HEK293T (cell line): ENCODE results near the gene GORASP2.

Source experiments
- BHLHE40 ChIP-seq: fragments of 450-650 bp; IDR thresholded peaks from 2 replicates; pipeline ENCODE4 v1.6.1; 2016; ENCODE audit warnings: mild to moderate bottlenecking, moderate library complexity, borderline replicate concordance
- FOXA1 ChIP-seq: fragments of 450-650 bp; IDR thresholded peaks from 2 replicates; pipeline ENCODE4 v1.6.1; 2016; ENCODE audit warnings: mild to moderate bottlenecking
- FOXM1 ChIP-seq: fragments of 450-650 bp; IDR thresholded peaks from 2 replicates; pipeline ENCODE4 v1.6.1; 2017; ENCODE audit warnings: mild to moderate bottlenecking, borderline replicate concordance
- L3MBTL2 ChIP-seq: fragments of 450-650 bp; conservative IDR thresholded peaks from 2 replicates; pipeline ENCODE4 v1.6.1; 2016; ENCODE audit warnings: mild to moderate bottlenecking
- SP1 ChIP-seq: fragments of 450-650 bp; IDR thresholded peaks from 2 replicates; pipeline ENCODE4 v1.6.1; 2017
- SUZ12 ChIP-seq: fragments of 450-650 bp; IDR thresholded peaks from 2 replicates; pipeline ENCODE4 v1.6.1; 2016; ENCODE audit warnings: mild to moderate bottlenecking

DNA sequence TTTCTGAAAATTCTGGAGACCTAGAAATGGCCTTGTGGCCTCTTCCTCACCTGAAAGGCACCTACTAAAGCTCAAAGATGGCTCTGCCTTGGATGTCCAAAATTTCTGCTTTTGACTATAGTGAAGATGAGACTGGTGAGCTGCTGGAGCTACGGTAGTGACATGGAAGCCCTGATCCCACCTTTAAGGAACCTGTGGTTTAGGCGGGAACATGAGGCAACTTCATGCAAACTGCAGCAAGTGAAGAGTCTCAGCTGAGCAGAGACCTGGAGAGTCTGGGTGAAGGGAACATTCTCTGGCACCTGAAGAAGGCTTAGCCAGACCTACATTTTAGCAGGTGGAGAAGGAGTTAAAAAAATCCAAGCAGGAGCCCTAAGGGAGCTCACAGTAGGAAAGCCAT lies 40.0 kb downstream of the GORASP2 start:
- no peak for TF ChIP-seq SP1
- no peak for TF ChIP-seq FOXM1
- TF ChIP-seq SUZ12, result no peak
- TF ChIP-seq BHLHE40, result no peak
- no peak for TF ChIP-seq FOXA1
- no peak for TF ChIP-seq L3MBTL2
